Measurements from ENCODE around the gene RHBDF1. TPM values are rescaled to one million over a fixed set of nuclear protein-coding genes. Genes with fewer than 3 reads are reported as not detected.

RHBDF1 gene
- total RNA-seq, 2 experiments from 2014 or later, result 0.36 TPM; not detected in 1

DNA sequence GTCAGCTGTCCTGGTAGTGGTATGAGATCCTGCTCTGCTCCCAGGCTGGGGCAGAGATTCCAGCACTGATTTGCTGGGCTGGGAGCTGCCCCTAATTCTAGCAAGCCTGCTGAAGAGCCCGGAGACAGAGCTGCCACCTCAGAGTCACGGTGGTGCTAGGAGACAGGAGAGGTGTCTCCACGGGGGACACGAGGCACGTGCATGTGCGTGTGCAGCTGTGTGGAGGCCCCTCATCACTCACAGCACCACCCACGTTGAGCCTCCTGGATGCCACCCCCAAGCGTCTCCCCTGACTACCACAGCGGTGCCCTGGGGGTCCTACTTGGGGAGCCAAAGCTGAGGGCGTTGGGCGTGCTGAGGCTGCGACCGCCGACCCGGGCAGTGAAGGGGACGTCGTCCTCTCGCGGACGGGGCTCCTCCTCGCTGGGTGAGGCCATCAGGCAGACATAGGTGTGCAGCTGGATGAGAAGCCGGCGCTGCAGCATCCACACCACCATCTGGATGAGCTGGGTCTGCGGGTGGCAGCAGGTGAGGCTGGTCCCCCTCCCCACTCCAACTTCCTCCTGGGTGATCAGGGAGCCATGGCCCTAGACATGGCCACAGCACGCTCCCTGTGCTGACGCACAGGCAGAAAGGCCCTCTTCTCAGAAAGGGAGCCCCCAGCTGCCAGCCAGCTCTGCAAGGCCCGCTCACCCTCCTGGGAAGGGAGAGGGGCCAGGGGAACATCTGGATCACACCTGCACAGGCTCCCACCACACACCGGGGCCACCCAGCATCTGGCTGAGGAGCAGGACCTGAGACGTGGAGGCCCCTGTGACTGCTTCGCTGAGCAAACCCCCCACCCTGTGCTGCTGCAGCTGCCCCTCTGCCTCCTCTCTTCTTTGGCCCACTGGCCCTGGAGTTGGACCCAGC, 17.2 kb upstream of the RHBDF1 start:
- intact Hi-C loops (cut with micrococcal nuclease), result no loop called here
- no peaks in the 10 kb centered on the region for H3K9me3 Mint-ChIP-seq
- H3K27ac Mint-ChIP-seq, result no peak overlapping the region
- H3K4me1 Mint-ChIP-seq (ENCODE audit: low read depth), result peaks cover 9% of the 10 kb centered on the region
- H3K27me3 Mint-ChIP-seq (ENCODE audit: low read depth), result no peaks in the 10 kb centered on the region
- DNase-seq, result no peak
- H3K4me3 Mint-ChIP-seq, result no peak overlapping the region
- CTCF ChIA-PET, result interaction anchor here (11.8 kb wide), 1 partner anchor 23 kb away, joined by 216 read pairs; no protein-coding TSS in a partner anchor
- peaks cover 9% of the 10 kb centered on the region for H3K36me3 Mint-ChIP-seq (ENCODE audit: low read depth)

DNA sequence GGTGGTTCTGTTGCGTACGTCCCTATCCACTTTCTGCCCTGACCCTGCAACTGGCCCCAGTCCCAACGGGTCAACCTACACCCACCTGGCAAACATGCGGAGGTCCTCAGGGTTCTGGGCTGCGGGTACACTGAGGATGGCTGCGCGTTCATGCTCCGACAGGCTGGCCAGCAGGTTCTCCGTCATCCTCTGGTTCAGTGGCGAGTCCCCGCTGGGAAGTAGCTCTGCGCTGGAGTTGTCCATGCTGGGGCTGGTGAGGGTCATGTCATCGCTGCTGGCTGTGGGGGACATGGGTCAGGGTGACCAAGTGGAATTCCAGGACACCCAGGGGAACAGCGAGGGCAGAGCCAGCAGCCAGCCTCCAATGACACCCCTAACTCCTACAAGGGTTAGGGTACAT, 16.2 kb upstream of the RHBDF1 start:
- no peak overlapping the region for H3K4me3 Mint-ChIP-seq
- H3K36me3 Mint-ChIP-seq (ENCODE audit: low read depth), result peaks cover 13% of the 10 kb centered on the region
- DNase-seq, result no peak
- H3K27me3 Mint-ChIP-seq (ENCODE audit: low read depth), result no peaks in the 10 kb centered on the region
- H3K9me3 Mint-ChIP-seq, result no peaks in the 10 kb centered on the region
- H3K4me1 Mint-ChIP-seq (ENCODE audit: low read depth), result peaks cover 19% of the 10 kb centered on the region
- CTCF ChIA-PET, result no interaction called here
- intact Hi-C loops (cut with micrococcal nuclease), result no loop called here
- no peak overlapping the region for H3K27ac Mint-ChIP-seq

DNA sequence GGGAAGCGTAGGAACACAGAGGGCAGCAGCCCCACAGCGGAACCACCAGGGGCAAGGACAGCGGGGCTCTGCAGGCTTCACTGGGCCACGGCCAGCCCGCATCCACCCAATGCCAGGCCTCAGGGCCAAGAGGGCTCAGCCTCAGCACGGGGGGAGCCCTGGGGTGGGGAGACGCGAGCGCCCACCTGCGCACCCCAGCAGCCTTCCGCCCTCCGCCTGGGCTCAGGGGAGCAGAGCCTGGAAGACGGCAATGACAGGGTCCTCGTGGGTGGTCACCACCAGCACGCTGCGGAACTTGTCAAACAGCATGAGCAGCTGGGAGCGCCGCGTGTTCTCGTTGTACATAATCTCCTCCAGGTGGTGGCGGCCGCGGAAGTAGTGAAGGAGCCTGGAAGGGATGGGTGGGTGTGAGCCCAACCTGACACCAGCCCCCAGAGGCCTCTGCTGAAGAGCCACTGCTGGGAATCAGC, 14.1 kb upstream of the RHBDF1 start:
- peak overlapping the region; percentile 41 for H3K27ac Mint-ChIP-seq
- peaks cover 13% of the 10 kb centered on the region for H3K36me3 Mint-ChIP-seq (ENCODE audit: low read depth)

GRCh38 chr16:85865-86264, 13.4 kb upstream of the RHBDF1 start:
- Mint-ChIP-seq H3K27me3 (ENCODE audit: low read depth) (no peaks in the 10 kb centered on the region), H3K4me1 (ENCODE audit: low read depth) (peaks cover 28% of the 10 kb centered on the region), H3K27ac (peak overlapping the region; percentile 41), H3K36me3 (ENCODE audit: low read depth) (peaks cover 13% of the 10 kb centered on the region), H3K4me3 (no peak overlapping the region), H3K9me3 (no peaks in the 10 kb centered on the region)
- intact Hi-C loops (cut with micrococcal nuclease), result no loop called here
- CTCF ChIA-PET, result interaction anchor here (1.0 to 4.5 kb wide), 2 partner anchors 10 to 32 kb away, joined by 3 to 44 read pairs; no protein-coding TSS in a partner anchor
- DNase-seq, result no peak

More for the DNA sequence above, 14.1 kb upstream of the RHBDF1 start:
- CTCF ChIA-PET, result interaction anchor here (4.5 kb wide), 1 partner anchor 9 kb away, joined by 44 read pairs; no protein-coding TSS in a partner anchor
- H3K27me3 Mint-ChIP-seq (ENCODE audit: low read depth), result no peaks in the 10 kb centered on the region
- H3K4me1 Mint-ChIP-seq (ENCODE audit: low read depth), result peaks cover 28% of the 10 kb centered on the region
- DNase-seq, result no peak
- intact Hi-C loops (cut with micrococcal nuclease), result no loop called here
- H3K4me3 Mint-ChIP-seq, result no peak overlapping the region
- H3K9me3 Mint-ChIP-seq, result no peaks in the 10 kb centered on the region

DNA sequence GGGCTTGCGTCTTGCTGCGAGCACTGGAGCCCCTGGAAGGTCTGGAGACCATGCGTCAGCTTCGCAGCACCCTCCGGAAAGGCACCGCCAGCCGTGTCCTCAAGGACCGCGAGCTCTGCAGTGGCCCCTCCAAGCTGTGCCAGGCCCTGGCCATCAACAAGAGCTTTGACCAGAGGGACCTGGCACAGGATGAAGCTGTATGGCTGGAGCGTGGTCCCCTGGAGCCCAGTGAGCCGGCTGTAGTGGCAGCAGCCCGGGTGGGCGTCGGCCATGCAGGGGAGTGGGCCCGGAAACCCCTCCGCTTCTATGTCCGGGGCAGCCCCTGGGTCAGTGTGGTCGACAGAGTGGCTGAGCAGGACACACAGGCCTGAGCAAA, 13.0 kb upstream of the RHBDF1 start:
- Mint-ChIP-seq H3K27ac (peak overlapping the region; percentile 79), H3K4me3 (no peak overlapping the region), H3K27me3 (ENCODE audit: low read depth) (no peaks in the 10 kb centered on the region), H3K36me3 (ENCODE audit: low read depth) (peaks cover 13% of the 10 kb centered on the region), H3K4me1 (ENCODE audit: low read depth) (peaks cover 28% of the 10 kb centered on the region), H3K9me3 (no peaks in the 10 kb centered on the region)
- intact Hi-C loops (cut with micrococcal nuclease), result no loop called here
- CTCF ChIA-PET, result interaction anchor here (1.0 to 4.5 kb wide), 3 partner anchors 10 to 32 kb away, joined by 3 to 44 read pairs (median 12); no protein-coding TSS in a partner anchor
- no peak for DNase-seq

GRCh38 chr16:84718-85406, 12.4 kb upstream of the RHBDF1 start:
- intact Hi-C loops (cut with micrococcal nuclease), result loop anchor here (1.0 kb wide), 1 partner anchor 32 kb away; the partner anchor contains the start of genes POLR3K and SNRNP25
- DNase-seq, result peak; percentile 84
- Mint-ChIP-seq H3K27me3 (ENCODE audit: low read depth) (no peaks in the 10 kb centered on the region), H3K36me3 (ENCODE audit: low read depth) (peaks cover 13% of the 10 kb centered on the region), H3K4me1 (ENCODE audit: low read depth) (peaks cover 28% of the 10 kb centered on the region), H3K9me3 (no peaks in the 10 kb centered on the region), H3K4me3 (peak overlapping the region; percentile 21), H3K27ac (peak overlapping the region; percentile 79)
- CTCF ChIA-PET, result interaction anchor here (1.0 to 4.5 kb wide), 3 partner anchors 11 to 33 kb away, joined by 3 to 44 read pairs (median 12); no protein-coding TSS in a partner anchor

- CTCF ChIA-PET, result interaction anchor here (0.5 to 4.5 kb wide), 3 partner anchors 11 to 138 kb away, joined by 4 to 44 read pairs (median 12); no protein-coding TSS in a partner anchor
- peak overlapping the region; percentile 79 for H3K27ac Mint-ChIP-seq
- intact Hi-C loops (cut with micrococcal nuclease), result loop anchor here (1.0 kb wide), 1 partner anchor 31 kb away; the partner anchor contains the start of genes POLR3K and SNRNP25
- no peaks in the 10 kb centered on the region for H3K9me3 Mint-ChIP-seq
- peak; percentile 36 for DNase-seq
- no peaks in the 10 kb centered on the region for H3K27me3 Mint-ChIP-seq (ENCODE audit: low read depth)
- H3K4me1 Mint-ChIP-seq (ENCODE audit: low read depth), result peaks cover 32% of the 10 kb centered on the region
- H3K4me3 Mint-ChIP-seq, result no peak overlapping the region
- H3K36me3 Mint-ChIP-seq (ENCODE audit: low read depth), result peaks cover 13% of the 10 kb centered on the region
These were observed 11.6 kb upstream of the RHBDF1 start for GRCh38 chr16:83781-84615.

DNA sequence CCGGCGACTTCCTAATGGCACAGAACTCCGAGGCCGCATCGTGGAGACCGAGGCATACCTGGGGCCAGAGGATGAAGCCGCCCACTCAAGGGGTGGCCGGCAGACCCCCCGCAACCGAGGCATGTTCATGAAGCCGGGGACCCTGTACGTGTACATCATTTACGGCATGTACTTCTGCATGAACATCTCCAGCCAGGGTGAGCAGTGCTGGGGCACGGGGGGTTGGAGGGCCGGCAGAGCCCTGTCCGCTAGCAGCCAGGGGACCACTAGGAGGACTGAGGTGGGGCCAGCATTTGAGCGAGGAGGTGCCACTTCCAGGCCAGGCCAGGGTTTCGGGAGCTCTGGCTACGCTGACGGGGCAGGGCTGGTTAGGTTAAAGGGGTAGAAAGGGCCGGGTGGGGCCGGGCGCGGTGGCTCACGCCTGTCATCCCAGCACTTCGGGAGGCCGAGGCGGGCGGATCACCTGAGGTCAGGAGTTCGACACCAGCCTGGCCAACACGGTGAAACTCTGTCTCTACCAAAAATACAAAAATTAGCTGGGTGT, 10.7 kb upstream of the RHBDF1 start:
- CTCF ChIA-PET, result interaction anchor here (4.5 kb wide), 1 partner anchor 12 kb away, joined by 44 read pairs; no protein-coding TSS in a partner anchor
- no peak overlapping the region for H3K4me3 Mint-ChIP-seq
- H3K27me3 Mint-ChIP-seq (ENCODE audit: low read depth), result no peaks in the 10 kb centered on the region
- intact Hi-C loops (cut with micrococcal nuclease), result no loop called here
- no peak overlapping the region for H3K27ac Mint-ChIP-seq
- H3K9me3 Mint-ChIP-seq, result no peaks in the 10 kb centered on the region
- peaks cover 11% of the 10 kb centered on the region for H3K36me3 Mint-ChIP-seq (ENCODE audit: low read depth)
- DNase-seq, result no peak
- H3K4me1 Mint-ChIP-seq (ENCODE audit: low read depth), result peaks cover 37% of the 10 kb centered on the region

DNA sequence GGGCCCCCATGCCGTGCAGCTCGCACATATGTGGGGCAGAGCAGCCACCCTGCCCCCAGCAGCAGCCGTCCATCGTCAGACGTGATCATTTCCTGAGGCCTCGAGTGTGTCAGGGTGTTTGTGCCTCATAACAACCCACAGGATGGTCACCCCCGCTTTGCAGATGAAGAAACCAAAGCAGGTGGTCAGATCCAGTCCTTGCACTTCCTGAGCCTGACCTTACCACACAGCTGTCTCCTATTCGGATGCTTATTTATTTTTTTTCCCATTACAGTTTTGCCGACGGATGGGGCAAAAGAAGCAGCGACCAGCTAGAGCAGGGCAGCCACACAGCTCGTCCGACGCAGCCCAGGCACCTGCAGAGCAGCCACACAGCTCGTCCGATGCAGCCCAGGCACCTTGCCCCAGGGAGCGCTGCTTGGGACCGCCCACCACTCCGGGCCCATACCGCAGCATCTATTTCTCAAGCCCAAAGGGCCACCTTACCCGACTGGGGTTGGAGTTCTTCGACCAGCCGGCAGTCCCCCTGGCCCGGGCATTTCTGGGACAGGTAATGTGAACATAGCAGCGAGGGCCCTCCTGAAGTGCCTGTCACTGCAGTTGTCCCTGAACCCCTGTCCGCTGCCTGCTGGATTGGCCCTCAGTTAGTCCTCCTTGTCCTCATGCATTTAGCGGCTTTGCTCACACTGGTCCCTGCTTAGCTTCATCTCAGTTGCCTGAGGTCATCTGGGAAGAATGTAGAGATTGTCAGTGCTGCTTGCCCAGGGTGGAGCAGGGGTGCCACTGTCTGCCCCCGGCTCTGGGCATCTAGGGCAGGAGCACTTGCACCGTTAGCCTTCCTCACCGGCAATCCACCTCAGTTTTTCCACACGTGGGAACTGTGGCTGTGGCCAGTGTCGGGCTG, 7.0 kb upstream of the RHBDF1 start:
- Mint-ChIP-seq H3K36me3 (ENCODE audit: low read depth) (peaks cover 5% of the 10 kb centered on the region), H3K27me3 (ENCODE audit: low read depth) (no peaks in the 10 kb centered on the region), H3K27ac (no peak overlapping the region), H3K4me3 (peak overlapping the region; percentile 80), H3K4me1 (ENCODE audit: low read depth) (peaks cover 33% of the 10 kb centered on the region), H3K9me3 (no peaks in the 10 kb centered on the region)
- CTCF ChIA-PET, result interaction anchor here (2.9 to 6.6 kb wide), 2 partner anchors 15 to 17 kb away, joined by 14 to 37 read pairs; no protein-coding TSS in a partner anchor
- no peak for DNase-seq
- intact Hi-C loops (cut with micrococcal nuclease), result no loop called here

DNA sequence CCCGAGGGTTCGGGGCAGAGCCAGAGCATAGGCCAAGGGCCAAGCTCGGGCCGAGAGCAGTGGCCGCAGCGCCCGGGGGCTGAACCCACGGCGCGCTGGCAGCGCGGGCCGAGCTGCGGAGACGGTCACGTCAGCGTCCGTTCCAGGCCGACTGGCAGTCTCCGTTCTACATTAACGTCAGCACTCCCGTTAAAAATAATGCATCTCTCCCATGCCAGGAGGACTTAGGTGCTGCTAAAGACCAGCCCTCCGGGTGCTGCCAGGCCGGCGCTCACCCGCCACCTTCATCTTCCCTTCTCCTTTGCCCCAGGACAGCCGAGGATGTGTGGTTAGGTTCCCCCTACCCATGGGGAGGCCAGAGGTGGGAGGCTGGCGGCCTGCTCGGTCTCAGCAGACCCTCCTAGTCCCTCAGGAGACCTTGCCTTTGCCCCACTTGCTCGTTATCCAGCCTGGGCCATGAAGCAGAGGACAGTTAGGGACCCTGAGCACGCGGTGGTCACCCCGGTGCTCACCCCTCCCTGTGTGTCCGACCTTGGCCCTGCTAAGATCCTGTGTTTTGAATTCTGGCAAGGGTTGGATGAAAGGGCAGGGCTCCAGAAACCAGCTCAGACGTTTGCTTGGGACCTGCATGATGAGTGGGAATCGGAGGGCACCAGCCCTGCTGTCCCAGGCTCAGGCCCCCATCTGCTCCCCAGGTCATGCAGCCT, 6.2 kb upstream of the RHBDF1 start:
- intact Hi-C loops (cut with micrococcal nuclease), result no loop called here
- Mint-ChIP-seq H3K4me1 (ENCODE audit: low read depth) (peaks cover 25% of the 10 kb centered on the region), H3K4me3 (peak overlapping the region; percentile 80), H3K27me3 (ENCODE audit: low read depth) (peaks cover 4% of the 10 kb centered on the region), H3K9me3 (no peaks in the 10 kb centered on the region), H3K36me3 (ENCODE audit: low read depth) (peaks cover under 1% of the 10 kb centered on the region), H3K27ac (peak overlapping the region; percentile 80)
- CTCF ChIA-PET, result interaction anchor here (2.9 to 6.6 kb wide), 2 partner anchors 14 to 18 kb away, joined by 14 to 37 read pairs; no protein-coding TSS in a partner anchor
- no peak for DNase-seq
